Measurements from ENCODE around the gene MYL12B.
"Not testable (repeated sequence)": the region's sequence is repeated elsewhere in the genome, so short reads cannot be mapped to it uniquely, and the experiment has no call there.

MYL12B gene

GRCh38 chr18:3297025-3297984 is 35.4 kb downstream of the MYL12B start:
- peak; percentile 75 to 88 for DNase-seq (ENCODE audit: low read depth in 2 of 2)

GRCh38 chr18:3304832-3305231 is 42.9 kb downstream of the MYL12B start:
- DNase-seq (ENCODE audit: low read depth in 2 of 2) = no peak

GRCh38 chr18:3305354-3305762 is 43.4 kb downstream of the MYL12B start:
- peak in 1 of 2 donors; percentile 5 for DNase-seq (ENCODE audit: low read depth in 2 of 2)

GRCh38 chr18:3305933-3306332 is 44.0 kb downstream of the MYL12B start:
- DNase-seq (ENCODE audit: low read depth in 2 of 2) = no peak

- DNase-seq (ENCODE audit: low read depth in 2 of 2) = no peak
These were observed 44.5 kb downstream of the MYL12B start for GRCh38 chr18:3306391-3306790.

GRCh38 chr18:3313685-3314084 is 51.8 kb downstream of the MYL12B start:
- DNase-seq (ENCODE audit: low read depth in 2 of 2) = no peak

- not testable (repeated sequence) for DNase-seq (ENCODE audit: low read depth in 2 of 2)
These were observed 53.4 kb downstream of the MYL12B start for GRCh38 chr18:3315344-3315743.

- no peak for DNase-seq (ENCODE audit: low read depth in 2 of 2)
These were observed 57.5 kb downstream of the MYL12B start for GRCh38 chr18:3319399-3319798.

GRCh38 chr18:3319894-3320454 is 58.0 kb downstream of the MYL12B start:
- no peak for DNase-seq (ENCODE audit: low read depth in 2 of 2)

GRCh38 chr18:3321133-3321812 is 59.3 kb downstream of the MYL12B start:
- no peak for DNase-seq (ENCODE audit: low read depth in 2 of 2)

- DNase-seq (ENCODE audit: low read depth in 2 of 2) = no peak
These were observed 62.0 kb downstream of the MYL12B start for GRCh38 chr18:3323900-3324299.
